Common myeloid progenitor, CD34-positive (primary cell): ENCODE data around the gene GNB3. TPM values are rescaled to one million over a fixed set of nuclear protein-coding genes. Genes with fewer than 3 reads are reported as not detected.
A peak's percentile ranks its signal among the peaks of the same experiment; 100 is the strongest.

Experiments
- CTCF ChIA-PET: fragments of 350-600 bp; sonication (Branson Sonifier 250); formaldehyde crosslinking; loops from one replicate; lab custom pipeline; 2021; ENCODE audit warnings: antibody characterized with exemption; lab: Charles Lee
- POLR2A ChIA-PET: fragments of 350-600 bp; sonication (Branson Sonifier 250); formaldehyde crosslinking; loops from one replicate; lab custom pipeline; 2021; ENCODE audit warnings: antibody characterized with exemption; lab: Charles Lee
- DNase-seq, 3 donors: peaks; one replicate each; pipeline versions ENCODE4 v3.0.0 to v3.0.0-alpha.2; 2013
- H3K27ac ChIP-seq, 2 experiments: 1 replicate in 1 of 2; 2 replicates in 1 of 2; pipeline ENCODE4 v1.7.0; 2013; ENCODE audit warnings: inconsistent platforms in 2 of 2, low read length in 2 of 2, mild to moderate bottlenecking in 2 of 2, low read depth in 1 of 2, moderate library complexity in 1 of 2; ENCODE audit not compliant: severe bottlenecking in 2 of 2, insufficient read depth in 1 of 2, poor library complexity in 1 of 2
- H3K27me3 ChIP-seq, 5 experiments: replicated peaks in 2 of 5; 1 replicate in 3 of 5; 2 replicates in 2 of 5; pipeline versions ENCODE4 v1.6.1 to v1.7.0; 2013; ENCODE audit warnings: low read length in 4 of 5, mild to moderate bottlenecking in 2 of 5, moderate library complexity in 2 of 5, inconsistent platforms in 1 of 5; ENCODE audit not compliant: insufficient read depth in 5 of 5, control insufficient read depth in 4 of 5
- H3K36me3 ChIP-seq, 4 experiments: 1 replicate in 2 of 4; 2 replicates in 2 of 4; pipeline versions ENCODE4 v1.6.1 to v1.7.0; 2013; ENCODE audit warnings: low read length in 3 of 4, control low read depth in 1 of 4, mild to moderate bottlenecking in 1 of 4; ENCODE audit not compliant: control insufficient read depth in 4 of 4, insufficient read depth in 4 of 4
- H3K4me1 ChIP-seq, 4 experiments: 1 replicate in 3 of 4; 2 replicates in 1 of 4; pipeline versions ENCODE4 v1.6.1 to v1.7.1; 2013; ENCODE audit warnings: low read length in 3 of 4, mild to moderate bottlenecking in 3 of 4, control low read depth in 1 of 4, inconsistent platforms in 1 of 4, moderate library complexity in 1 of 4; ENCODE audit not compliant: control insufficient read depth in 4 of 4, insufficient read depth in 4 of 4; ENCODE audit errors: control extremely low read depth in 1 of 4
- H3K4me3 ChIP-seq, 7 experiments: 1 replicate in 4 of 7; 2 replicates in 3 of 7; pipeline versions ENCODE4 v1.5.1 to v1.7.0; 2013; ENCODE audit warnings: mild to moderate bottlenecking in 7 of 7, low read length in 6 of 7, moderate library complexity in 6 of 7, inconsistent platforms in 2 of 7, low read depth in 2 of 7, control low read depth in 1 of 7; ENCODE audit not compliant: insufficient read depth in 4 of 7, control insufficient read depth in 1 of 7; ENCODE audit errors: extremely low read depth in 1 of 7
- H3K9me3 ChIP-seq, 5 experiments: 1 replicate in 4 of 5; 2 replicates in 1 of 5; pipeline versions ENCODE4 v1.6.1 to v1.7.1; 2013; ENCODE audit warnings: low read length in 4 of 5, mild to moderate bottlenecking in 2 of 5, inconsistent platforms in 1 of 5, low read depth in 1 of 5, moderate library complexity in 1 of 5; ENCODE audit not compliant: control insufficient read depth in 4 of 5, insufficient read depth in 2 of 5; ENCODE audit errors: control extremely low read depth in 1 of 5
- WGBS: methylation state at CpG from one replicate; pipeline ENCODE4 v1.1.5; 2013; ENCODE audit not compliant: insufficient coverage; 5-methylcytosine and 5-hydroxymethylcytosine counted together
- polyA plus RNA-seq: library from polyadenylated mRNA; unstranded; fragments of 120-200 nt; gene quantifications from one replicate; pipeline ENCODE4 v1.2.1, GENCODE V29; 2013

Gene GNB3
- 3.6 TPM for polyA plus RNA-seq

GRCh38 chr12:6840761-6841515 lies at the start of gene GNB3:
Gene GNB3, plus strand, starts transcription at chr12:6840925. Its CDS starts 363 bp downstream, at chr12:6841288.
- DNase-seq, result no peak
- Histone ChIP-seq H3K27me3 (no peaks in the 10 kb centered on the region), H3K4me3 (no peak within 1 kb of the TSS), H3K36me3 (peaks cover 4 to 63% (median 14%) of the 10 kb centered on the region in 4 experiments), H3K27ac (no peak within 1 kb of the TSS), H3K4me1 (no peaks in the 10 kb centered on the region), H3K9me3 (no peaks in the 10 kb centered on the region)
- POLR2A ChIA-PET, result no interaction called here
- CTCF ChIA-PET, result interaction anchor here (0.7 to 2.3 kb wide), 5 partner anchors 10 to 217 kb away, joined by 3 to 6 read pairs (median 3); no protein-coding TSS in a partner anchor
- WGBS, result 95% methylated on average over 17 of the region's 24 CpGs

- no peaks in the 10 kb centered on the region for H3K9me3 ChIP-seq
- H3K4me3 ChIP-seq, result peak overlapping the region in 4 of 7 experiments; percentile 5 to 46 (median 20)
- H3K27ac ChIP-seq, result no peak overlapping the region
- 7% methylated on average over 5 of the region's 13 CpGs for WGBS
- CTCF ChIA-PET, result interaction anchor here (0.7 to 5.9 kb wide), 14 partner anchors 9 to 58 kb away, joined by 3 to 52 read pairs (median 6); partner anchors contain the start of genes GPR162, MLF2 and PTMS
- H3K27me3 ChIP-seq, result no peaks in the 10 kb centered on the region
- POLR2A ChIA-PET, result interaction anchor here (1.1 to 1.4 kb wide), 3 partner anchors 20 to 68 kb away, joined by 5 to 7 read pairs (median 6); partner anchors contain the start of genes COPS7A, LAG3 and MLF2
- DNase-seq, result peak in 2 of 3 donors; percentile 49 to 50
- H3K36me3 ChIP-seq, result no peaks in the 10 kb centered on the region
- H3K4me1 ChIP-seq, result peaks cover 0 to 42% (median 35%) of the 10 kb centered on the region in 4 experiments
Measured at GRCh38 chr12:6791931-6792520, 48.7 kb upstream of the GNB3 start.

- Histone ChIP-seq H3K36me3 (no peaks in the 10 kb centered on the region), H3K4me3 (peak overlapping the region in 5 of 7 experiments; percentile 6 to 46 (median 29)), H3K27me3 (no peaks in the 10 kb centered on the region), H3K9me3 (no peaks in the 10 kb centered on the region), H3K4me1 (peaks cover 0 to 42% (median 35%) of the 10 kb centered on the region in 4 experiments), H3K27ac (no peak overlapping the region)
- DNase-seq, result peak; percentile 36 to 86 (median 83)
- POLR2A ChIA-PET, result interaction anchor here (1.1 to 1.4 kb wide), 3 partner anchors 21 to 69 kb away, joined by 5 to 7 read pairs (median 6); partner anchors contain the start of genes COPS7A, LAG3 and MLF2
- CTCF ChIA-PET, result interaction anchor here (0.7 to 5.9 kb wide), 17 partner anchors 9 to 205 kb away, joined by 3 to 52 read pairs (median 4); partner anchors contain the start of genes GPR162 and MLF2
- WGBS, result 12% methylated on average over 10 of the region's 12 CpGs
Measured at GRCh38 chr12:6792522-6793201, 48.1 kb upstream of the GNB3 start.

- CTCF ChIA-PET, result interaction anchor here (0.7 to 5.9 kb wide), 3 partner anchors 8 to 34 kb away, joined by 3 to 38 read pairs (median 3); no protein-coding TSS in a partner anchor
- Histone ChIP-seq H3K36me3 (no peaks in the 10 kb centered on the region), H3K4me3 (no peak overlapping the region)
Measured at GRCh38 chr12:6795088-6795487, 45.6 kb upstream of the GNB3 start.

GRCh38 chr12:6796576-6796975 lies 44.1 kb upstream of the GNB3 start:
- Histone ChIP-seq H3K4me3 (no peak overlapping the region), H3K27me3 (no peaks in the 10 kb centered on the region), H3K36me3 (no peaks in the 10 kb centered on the region), H3K4me1 (peaks cover 0 to 19% (median 18%) of the 10 kb centered on the region in 4 experiments), H3K27ac (no peak overlapping the region), H3K9me3 (no peaks in the 10 kb centered on the region)
- ChIA-PET CTCF (interaction anchor here (0.8 to 5.9 kb wide), 4 partner anchors 14 to 73 kb away, joined by 3 to 38 read pairs (median 4); partner anchors contain the start of genes COPS7A and MLF2), POLR2A (no interaction called here)
- 97% methylated on average over 3 of the region's 4 CpGs for WGBS
- DNase-seq, result no peak

More at GRCh38 chr12:6795088-6795487, 45.6 kb upstream of the GNB3 start:
- no peak for DNase-seq
- H3K27me3 ChIP-seq, result no peaks in the 10 kb centered on the region
- no peak overlapping the region for H3K27ac ChIP-seq
- 100% methylated on average over 2 of the region's 2 CpGs for WGBS
- no peaks in the 10 kb centered on the region for H3K9me3 ChIP-seq
- POLR2A ChIA-PET, result no interaction called here
- peaks cover 0 to 29% (median 23%) of the 10 kb centered on the region in 4 experiments for H3K4me1 ChIP-seq

GRCh38 chr12:6799147-6799546 lies 41.6 kb upstream of the GNB3 start:
- H3K27me3 ChIP-seq, result no peaks in the 10 kb centered on the region
- no peak for DNase-seq
- no peak overlapping the region for H3K4me3 ChIP-seq
- no peaks in the 10 kb centered on the region for H3K36me3 ChIP-seq
- WGBS, result 83% methylated on average over 3 of the region's 5 CpGs
- no peaks in the 10 kb centered on the region for H3K4me1 ChIP-seq
- no peaks in the 10 kb centered on the region for H3K9me3 ChIP-seq
- H3K27ac ChIP-seq, result no peak overlapping the region
- ChIA-PET CTCF (interaction anchor here (0.7 to 1.1 kb wide), 2 partner anchors 32 to 45 kb away, joined by 3 read pairs; no protein-coding TSS in a partner anchor), POLR2A (no interaction called here)
